ENCODE measurements around the gene TNFRSF1B.
A peak's percentile ranks its signal among the peaks of the same experiment; 100 is the strongest.

- TF ChIP-seq CTCF (IDR thresholded peaks at IDR 0.05): no peak
- TF ChIP-seq POLR2AphosphoS5 (IDR thresholded peaks at IDR 0.05): peak in 1 of 3 donors; percentile 35
Observed at GRCh38 chr1:12180315-12180714, 13.5 kb downstream of the TNFRSF1B start.
